SK-N-SH (cell line): Measurements from ENCODE around the gene CTSE.

Experiments
- EP300 ChIP-seq, 2 experiments: IDR thresholded peaks; 2 replicates each; pipeline versions ENCODE4 v1.4.0 to v1.6.1; 2012; ENCODE audit warnings: borderline replicate concordance in 1 of 2, low read depth in 1 of 2, low read length in 1 of 2
- EZH2phosphoT487 ChIP-seq: fragments of 200-600 bp; sonication (generic); IDR thresholded peaks from 2 replicates; pipeline ENCODE4 v1.6.1; 2017; ENCODE audit warnings: low read depth, mixed run types, mild to moderate bottlenecking, antibody characterized with exemption, moderate library complexity, borderline replicate concordance
- FOXM1 ChIP-seq: IDR thresholded peaks from 2 replicates; pipeline ENCODE4 v1.4.0; 2012; ENCODE audit warnings: low read depth, mild to moderate bottlenecking
- GABPA ChIP-seq: IDR thresholded peaks from 2 replicates; pipeline ENCODE4 v1.4.0; 2012; ENCODE audit warnings: low read depth, mild to moderate bottlenecking
- GATA2 ChIP-seq: sonication (generic); formaldehyde crosslinking; IDR thresholded peaks from 2 replicates; pipeline ENCODE4 v1.5.0; 2020; ENCODE audit warnings: mild to moderate bottlenecking, missing genetic modification reagents
- MAX ChIP-seq: IDR thresholded peaks from 2 replicates; pipeline ENCODE4 v1.4.0; 2012; ENCODE audit warnings: low read depth
- NFIC ChIP-seq: IDR thresholded peaks from 2 replicates; pipeline ENCODE4 v1.4.0; 2012; ENCODE audit warnings: borderline replicate concordance
- POLR2AphosphoS5 ChIP-seq: IDR thresholded peaks from 2 replicates; pipeline ENCODE4 v1.6.1; 2012; ENCODE audit warnings: low read depth, low read length
- RAD21 ChIP-seq: IDR thresholded peaks from 2 replicates; pipeline ENCODE4 v1.6.1; 2012; ENCODE audit warnings: mild to moderate bottlenecking, low read length
- REST ChIP-seq: IDR thresholded peaks from 2 replicates; pipeline ENCODE4 v1.6.1; 2012; ENCODE audit warnings: mild to moderate bottlenecking, low read depth, low read length, moderate library complexity
- SMC3 ChIP-seq: IDR thresholded peaks from 2 replicates; pipeline ENCODE4 v1.6.1; 2012; ENCODE audit warnings: low read depth, low read length, improper control_type of control experiment
- YY1 ChIP-seq: IDR thresholded peaks from 2 replicates; pipeline ENCODE4 v1.4.0; 2012; ENCODE audit warnings: low read depth, mild to moderate bottlenecking
- TF ChIP-seq, protein P1 (sequence below): fragments of 200-600 bp; sonication (generic); IDR thresholded peaks from 2 replicates; pipeline ENCODE4 v1.6.1; 2017; ENCODE audit warnings: antibody characterized with exemption, mild to moderate bottlenecking, moderate library complexity
- TF ChIP-seq, protein P2 (sequence below): fragments of 150-350 bp; IDR thresholded peaks from 2 replicates; pipeline ENCODE4 v1.6.1; 2017; ENCODE audit warnings: antibody characterized with exemption, low read length, low read depth, borderline replicate concordance

DNA sequence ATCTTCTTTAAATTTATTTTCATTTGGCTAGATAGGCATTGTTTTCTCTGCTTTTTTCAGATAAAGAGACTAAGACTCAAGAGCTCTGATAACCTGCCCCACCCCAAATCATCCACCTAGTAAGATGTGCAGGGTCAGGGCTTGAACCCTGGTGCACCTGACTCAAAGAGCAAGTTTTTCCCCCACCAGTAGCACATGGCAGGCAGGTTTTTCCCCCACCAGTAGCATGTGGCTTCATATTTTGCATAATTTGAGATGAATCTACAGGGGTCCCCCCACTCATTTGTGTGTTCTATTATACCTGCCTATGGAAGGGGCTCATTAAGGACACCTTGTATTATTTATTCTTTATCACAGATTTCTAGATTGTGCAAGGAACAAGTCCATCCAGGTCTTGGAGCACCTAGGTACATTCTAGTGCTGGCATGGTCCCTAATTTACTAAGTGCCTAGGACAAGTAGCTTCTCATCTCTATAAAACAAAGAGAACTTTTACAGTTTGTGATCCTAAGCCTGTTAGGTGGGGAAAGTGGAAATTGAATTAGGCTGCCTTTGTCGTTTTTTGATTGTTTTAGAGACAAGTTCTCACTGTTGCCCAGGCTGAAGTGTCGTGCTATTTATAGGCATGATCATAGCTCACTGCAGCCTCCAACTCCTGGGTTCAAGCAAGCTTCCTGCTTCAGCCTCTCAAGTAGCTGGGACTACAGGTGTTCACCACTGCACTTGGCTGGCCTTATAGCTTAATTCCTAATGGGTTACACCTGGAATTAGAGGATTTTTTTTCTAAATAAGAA, 13.2 kb upstream of the CTSE start:
- TF ChIP-seq POLR2AphosphoS5 (no peak), GATA2 (CRISPR knock-in tag) (no peak), GABPA (no peak), FOXM1 (no peak), NFIC (no peak), EZH2phosphoT487 (no peak), RAD21 (no peak), SMC3 (no peak), REST (no peak), EP300 (IDR thresholded peaks at IDR 0.05; ENCODE audit: borderline replicate concordance in 1 of 2, low read depth in 1 of 2, low read length in 1 of 2) (no peak), YY1 (no peak), MAX (no peak)
- TF ChIP-seq, protein P1, sequence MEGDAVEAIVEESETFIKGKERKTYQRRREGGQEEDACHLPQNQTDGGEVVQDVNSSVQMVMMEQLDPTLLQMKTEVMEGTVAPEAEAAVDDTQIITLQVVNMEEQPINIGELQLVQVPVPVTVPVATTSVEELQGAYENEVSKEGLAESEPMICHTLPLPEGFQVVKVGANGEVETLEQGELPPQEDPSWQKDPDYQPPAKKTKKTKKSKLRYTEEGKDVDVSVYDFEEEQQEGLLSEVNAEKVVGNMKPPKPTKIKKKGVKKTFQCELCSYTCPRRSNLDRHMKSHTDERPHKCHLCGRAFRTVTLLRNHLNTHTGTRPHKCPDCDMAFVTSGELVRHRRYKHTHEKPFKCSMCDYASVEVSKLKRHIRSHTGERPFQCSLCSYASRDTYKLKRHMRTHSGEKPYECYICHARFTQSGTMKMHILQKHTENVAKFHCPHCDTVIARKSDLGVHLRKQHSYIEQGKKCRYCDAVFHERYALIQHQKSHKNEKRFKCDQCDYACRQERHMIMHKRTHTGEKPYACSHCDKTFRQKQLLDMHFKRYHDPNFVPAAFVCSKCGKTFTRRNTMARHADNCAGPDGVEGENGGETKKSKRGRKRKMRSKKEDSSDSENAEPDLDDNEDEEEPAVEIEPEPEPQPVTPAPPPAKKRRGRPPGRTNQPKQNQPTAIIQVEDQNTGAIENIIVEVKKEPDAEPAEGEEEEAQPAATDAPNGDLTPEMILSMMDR: no peak
- TF ChIP-seq, protein P2, sequence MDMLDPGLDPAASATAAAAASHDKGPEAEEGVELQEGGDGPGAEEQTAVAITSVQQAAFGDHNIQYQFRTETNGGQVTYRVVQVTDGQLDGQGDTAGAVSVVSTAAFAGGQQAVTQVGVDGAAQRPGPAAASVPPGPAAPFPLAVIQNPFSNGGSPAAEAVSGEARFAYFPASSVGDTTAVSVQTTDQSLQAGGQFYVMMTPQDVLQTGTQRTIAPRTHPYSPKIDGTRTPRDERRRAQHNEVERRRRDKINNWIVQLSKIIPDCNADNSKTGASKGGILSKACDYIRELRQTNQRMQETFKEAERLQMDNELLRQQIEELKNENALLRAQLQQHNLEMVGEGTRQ: no peak
